ENCODE measurements around the gene SLIT3. TPM values are rescaled to one million over a fixed set of nuclear protein-coding genes. Genes with fewer than 3 reads are reported as not detected.

Gene SLIT3
- total and polyA plus RNA-seq, 8 donors = 1.2 to 24.5 (median 8.6) TPM

DNA sequence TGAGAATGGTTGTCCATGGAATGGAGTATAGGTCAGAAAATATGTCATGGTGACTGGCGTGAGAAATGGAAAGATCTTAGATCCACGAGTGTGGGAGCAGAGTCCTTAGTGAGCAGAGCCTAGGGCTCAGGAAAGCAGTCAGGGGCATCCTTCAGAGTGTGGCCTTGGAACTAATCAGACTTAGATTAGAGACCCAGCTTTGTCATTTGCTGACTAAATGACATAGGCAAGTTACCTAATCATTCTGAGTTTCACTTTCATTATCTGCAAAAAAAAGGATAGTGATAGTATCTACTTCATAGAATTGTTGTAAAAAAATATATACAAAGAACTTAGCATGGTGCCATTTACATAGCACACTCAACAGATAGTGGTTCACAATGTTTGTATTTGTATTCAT lies 24.3 kb upstream of the SLIT3 start:
- DNase-seq = no peak
- Histone ChIP-seq H3K4me1 (no peaks in the 10 kb centered on the region), H3K4me3 (no peak overlapping the region), H3K27ac (no peak overlapping the region), H3K9me3 (no peaks in the 10 kb centered on the region), H3K27me3 (no peaks in the 10 kb centered on the region), H3K36me3 (no peaks in the 10 kb centered on the region)
- 69 to 79% (median 76%) methylated on average over 2 of the region's 2 CpGs for WGBS, 5 donors
- no peak for TF ChIP-seq POLR2A (IDR thresholded peaks at IDR 0.05)
- no peak for TF ChIP-seq POLR2AphosphoS5 (IDR thresholded peaks at IDR 0.05)
- TF ChIP-seq EP300 (IDR thresholded peaks at IDR 0.05) = no peak
- TF ChIP-seq, protein P1, sequence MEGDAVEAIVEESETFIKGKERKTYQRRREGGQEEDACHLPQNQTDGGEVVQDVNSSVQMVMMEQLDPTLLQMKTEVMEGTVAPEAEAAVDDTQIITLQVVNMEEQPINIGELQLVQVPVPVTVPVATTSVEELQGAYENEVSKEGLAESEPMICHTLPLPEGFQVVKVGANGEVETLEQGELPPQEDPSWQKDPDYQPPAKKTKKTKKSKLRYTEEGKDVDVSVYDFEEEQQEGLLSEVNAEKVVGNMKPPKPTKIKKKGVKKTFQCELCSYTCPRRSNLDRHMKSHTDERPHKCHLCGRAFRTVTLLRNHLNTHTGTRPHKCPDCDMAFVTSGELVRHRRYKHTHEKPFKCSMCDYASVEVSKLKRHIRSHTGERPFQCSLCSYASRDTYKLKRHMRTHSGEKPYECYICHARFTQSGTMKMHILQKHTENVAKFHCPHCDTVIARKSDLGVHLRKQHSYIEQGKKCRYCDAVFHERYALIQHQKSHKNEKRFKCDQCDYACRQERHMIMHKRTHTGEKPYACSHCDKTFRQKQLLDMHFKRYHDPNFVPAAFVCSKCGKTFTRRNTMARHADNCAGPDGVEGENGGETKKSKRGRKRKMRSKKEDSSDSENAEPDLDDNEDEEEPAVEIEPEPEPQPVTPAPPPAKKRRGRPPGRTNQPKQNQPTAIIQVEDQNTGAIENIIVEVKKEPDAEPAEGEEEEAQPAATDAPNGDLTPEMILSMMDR (IDR thresholded peaks at IDR 0.05) = no peak
- intact Hi-C loops (cut with DNase I; ENCODE audit: low total_unique reads) = no loop called here

DNA sequence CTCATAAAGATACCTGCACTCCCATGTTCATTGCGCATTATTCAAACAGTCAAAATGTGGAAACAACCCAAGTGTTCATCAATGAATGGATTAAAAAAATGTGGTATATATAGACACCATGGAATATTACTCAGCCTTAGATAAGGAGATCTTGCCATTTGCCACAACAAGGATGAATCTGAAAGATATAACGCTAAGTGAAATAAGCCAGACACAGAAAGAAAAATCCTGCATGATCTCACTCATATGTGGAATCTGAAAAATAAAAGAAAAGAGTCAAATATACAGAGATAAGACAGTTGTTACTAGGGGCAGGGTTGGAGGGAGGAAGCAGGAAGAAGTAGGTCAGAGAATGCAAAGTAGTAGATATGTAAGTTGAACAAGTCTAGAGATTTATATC lies 17.6 kb upstream of the SLIT3 start:
- H3K9me3 ChIP-seq = no peaks in the 10 kb centered on the region
- intact Hi-C loops (cut with DNase I; ENCODE audit: low total_unique reads) = no loop called here
- TF ChIP-seq EP300 (IDR thresholded peaks at IDR 0.05) (no peak), POLR2A (IDR thresholded peaks at IDR 0.05) (no peak), POLR2AphosphoS5 (IDR thresholded peaks at IDR 0.05) (no peak)
- TF ChIP-seq, protein P1 (IDR thresholded peaks at IDR 0.05) = no peak
- H3K4me1 ChIP-seq = no peaks in the 10 kb centered on the region
- H3K27me3 ChIP-seq = no peaks in the 10 kb centered on the region
- whole genome bisulfite sequencing, 5 donors = 73 to 89% (median 84%) methylated on average over 2 of the region's 2 CpGs
- no peak overlapping the region for H3K4me3 ChIP-seq
- no peak overlapping the region for H3K27ac ChIP-seq
- no peaks in the 10 kb centered on the region for H3K36me3 ChIP-seq
- DNase-seq = no peak

DNA sequence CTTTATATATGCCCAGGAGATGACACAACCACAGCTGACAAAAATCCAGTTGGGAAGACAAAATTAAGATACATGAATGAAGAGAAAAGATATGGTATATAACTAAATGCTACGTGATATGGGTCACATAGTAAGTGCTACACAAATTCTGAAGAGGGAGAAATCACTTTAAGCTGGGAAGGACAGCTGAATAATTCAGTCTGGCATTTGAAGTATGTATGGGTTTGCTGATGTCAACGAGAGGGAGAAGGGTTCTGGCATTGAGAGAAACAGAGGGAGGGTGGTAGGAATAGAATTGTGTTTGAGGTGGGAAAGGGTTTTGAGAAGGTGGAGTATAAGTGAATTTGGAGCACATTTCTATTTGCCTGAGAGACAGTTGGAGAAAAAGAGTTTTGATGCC lies 6.7 kb upstream of the SLIT3 start:
- peaks cover 0 to 36% (median 6%) of the 10 kb centered on the region in 3 donors for H3K27me3 ChIP-seq
- H3K36me3 ChIP-seq = no peaks in the 10 kb centered on the region
- no peak overlapping the region for H3K27ac ChIP-seq
- no peak for DNase-seq
- H3K9me3 ChIP-seq = no peaks in the 10 kb centered on the region
- intact Hi-C loops (cut with DNase I; ENCODE audit: low total_unique reads) = loop anchor here (10.0 kb wide), 1 partner anchor 623 kb away; no protein-coding TSS in a partner anchor
- TF ChIP-seq, protein P1 (IDR thresholded peaks at IDR 0.05) = no peak
- TF ChIP-seq EP300 (IDR thresholded peaks at IDR 0.05) (no peak), POLR2AphosphoS5 (IDR thresholded peaks at IDR 0.05) (no peak), POLR2A (IDR thresholded peaks at IDR 0.05) (no peak)
- peaks cover 0 to 3% (median under 1%) of the 10 kb centered on the region in 4 donors for H3K4me1 ChIP-seq
- 40 to 58% (median 52%) methylated on average over 2 of the region's 2 CpGs for WGBS, 5 donors
- no peak overlapping the region for H3K4me3 ChIP-seq

DNA sequence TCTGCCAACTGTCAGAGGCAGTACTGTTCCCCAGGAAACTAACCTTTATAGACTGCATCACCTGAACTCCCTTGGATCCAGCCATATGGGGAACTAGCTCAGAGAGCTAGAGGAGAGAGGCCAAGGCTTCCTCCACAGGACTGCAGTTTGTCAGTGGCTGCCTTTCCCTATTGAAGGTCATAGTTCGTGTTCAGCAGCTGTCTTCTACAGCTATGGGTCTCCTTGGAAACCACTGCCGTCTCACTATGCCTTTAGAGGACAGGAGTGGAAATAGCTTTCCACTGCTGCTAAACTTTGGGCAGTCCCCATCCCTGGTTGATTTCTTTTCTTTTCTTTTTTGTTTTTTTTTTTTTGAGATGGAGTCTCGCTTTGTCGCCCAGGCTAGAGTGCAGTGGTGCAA lies 4.4 kb upstream of the SLIT3 start:
- 78 to 87% (median 84%) methylated on average over 4 of the region's 4 CpGs for WGBS, 5 donors
- no peak overlapping the region for H3K4me3 ChIP-seq
- H3K27ac ChIP-seq = no peak overlapping the region
- H3K27me3 ChIP-seq = peaks cover 0 to 58% (median 9%) of the 10 kb centered on the region in 3 donors
- TF ChIP-seq, protein P1 (IDR thresholded peaks at IDR 0.05) = no peak
- no peak for TF ChIP-seq POLR2A (IDR thresholded peaks at IDR 0.05)
- TF ChIP-seq EP300 (IDR thresholded peaks at IDR 0.05) = no peak
- TF ChIP-seq POLR2AphosphoS5 (IDR thresholded peaks at IDR 0.05) = no peak
- intact Hi-C loops (cut with DNase I; ENCODE audit: low total_unique reads) = loop anchor here (10.0 kb wide), 1 partner anchor 621 kb away; no protein-coding TSS in a partner anchor
- peaks cover 2 to 24% (median 20%) of the 10 kb centered on the region in 4 donors for H3K4me1 ChIP-seq
- no peaks in the 10 kb centered on the region for H3K36me3 ChIP-seq
- no peaks in the 10 kb centered on the region for H3K9me3 ChIP-seq
- no peak for DNase-seq

All from stomach (tissue), 9 donors.